ENCODE data around the gene SCAI. TPM values are rescaled to one million over a fixed set of nuclear protein-coding genes. Genes with fewer than 3 reads are reported as not detected.

Gene SCAI
- total RNA-seq, 1 experiment from 2014 or later, result 0.41 TPM

DNA sequence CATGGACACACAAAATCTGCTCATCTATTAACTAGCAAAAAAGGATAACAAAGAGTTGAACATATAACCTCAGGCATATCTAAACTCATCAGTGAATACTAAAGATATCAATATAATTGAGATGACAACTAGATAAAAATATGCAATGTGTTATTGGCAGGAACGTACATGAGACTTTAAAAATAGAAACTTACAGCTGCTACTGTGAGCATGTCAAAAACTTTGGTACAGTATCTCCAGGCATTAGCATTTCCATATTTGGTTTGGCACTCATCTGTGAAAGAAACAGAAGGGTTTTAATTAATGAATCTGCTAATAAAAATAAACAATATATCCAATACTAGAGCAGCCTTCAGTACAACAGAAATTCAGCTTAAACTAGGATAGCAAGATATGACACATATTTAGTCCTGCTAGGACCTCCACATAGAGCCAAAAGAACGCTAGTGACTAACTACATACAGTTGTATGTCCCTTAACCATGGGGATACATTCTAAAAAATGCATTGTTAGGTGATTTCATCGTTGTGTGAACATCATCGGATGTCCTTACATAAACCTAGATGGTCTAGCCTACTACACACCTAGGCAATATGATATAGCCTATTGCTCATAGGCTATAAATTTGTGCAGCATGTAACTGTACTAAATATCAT is 10.5 kb upstream of the SCAI start:
- DNase-seq (ENCODE audit: low read depth), result no peak
- in situ Hi-C loops (cut with HindIII; ENCODE audit: low pct_unique_long_range_greater_than_20kb, low sequenced_read_pairs), result no loop called here

DNA sequence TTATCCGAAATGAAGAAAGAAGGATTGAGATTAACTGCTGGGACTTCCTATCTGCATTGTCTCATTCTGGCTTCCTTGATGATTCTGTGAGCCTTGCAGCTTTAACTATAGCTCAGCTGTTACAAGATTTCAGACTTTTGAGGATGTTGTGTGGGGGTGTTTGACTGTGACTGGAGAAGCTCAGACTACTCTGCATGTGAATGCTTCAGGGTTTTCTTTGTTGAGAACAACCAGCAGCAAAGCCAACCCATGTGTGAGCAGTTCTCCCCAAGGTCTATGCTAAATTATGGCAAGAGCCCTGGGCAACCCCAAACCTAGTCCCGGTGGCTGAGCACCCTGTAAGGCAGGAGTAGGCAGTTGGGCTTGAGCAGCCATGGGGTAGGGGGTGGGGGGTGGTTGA is 8.4 kb upstream of the SCAI start:
- in situ Hi-C loops (cut with HindIII; ENCODE audit: low pct_unique_long_range_greater_than_20kb, low sequenced_read_pairs), result no loop called here
- no peak for DNase-seq (ENCODE audit: low read depth)

DNA sequence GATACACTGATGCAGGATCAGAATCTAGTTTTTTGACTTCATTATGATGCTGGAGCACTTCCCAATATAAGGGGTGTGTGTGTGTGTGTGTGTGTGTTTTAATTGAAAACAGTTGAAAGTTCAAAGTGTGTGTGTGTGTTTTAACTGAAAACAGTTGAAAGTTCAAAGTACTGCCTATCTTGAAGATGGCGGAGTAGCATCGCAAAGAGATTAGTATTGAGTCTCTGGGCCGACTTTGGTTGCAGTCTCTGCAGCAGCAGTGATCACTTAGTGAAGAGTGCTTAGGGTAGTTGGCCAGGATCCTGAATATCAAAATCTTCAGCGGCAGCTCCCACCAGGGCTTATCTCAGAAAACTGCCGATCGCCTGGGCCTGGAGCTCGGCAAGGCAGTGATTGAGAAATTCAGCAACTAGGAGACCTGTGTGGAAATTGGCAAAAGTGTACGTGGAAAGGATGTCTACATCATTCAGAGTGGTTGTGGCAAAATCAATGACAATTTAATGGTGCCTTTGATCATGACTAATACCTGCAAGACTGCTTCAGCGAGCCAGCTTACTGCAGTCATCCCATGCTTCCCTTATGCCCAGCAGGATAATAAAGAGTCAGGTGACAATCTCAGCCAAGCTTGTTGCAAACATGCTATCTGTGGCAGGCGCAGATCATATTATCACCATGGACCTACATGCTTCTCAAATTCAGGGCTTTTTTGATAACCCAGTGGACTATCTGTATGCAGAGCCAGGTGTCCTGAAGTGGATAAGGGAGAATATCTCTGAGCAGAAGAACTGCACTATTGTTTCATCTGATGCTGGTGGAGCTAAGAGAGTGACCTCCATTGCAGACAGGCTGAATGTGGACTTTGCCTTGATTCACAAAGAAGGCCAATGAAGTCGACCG is 7.3 kb upstream of the SCAI start:
- DNase-seq (ENCODE audit: low read depth), result no peak
- in situ Hi-C loops (cut with HindIII; ENCODE audit: low pct_unique_long_range_greater_than_20kb, low sequenced_read_pairs), result no loop called here

DNA sequence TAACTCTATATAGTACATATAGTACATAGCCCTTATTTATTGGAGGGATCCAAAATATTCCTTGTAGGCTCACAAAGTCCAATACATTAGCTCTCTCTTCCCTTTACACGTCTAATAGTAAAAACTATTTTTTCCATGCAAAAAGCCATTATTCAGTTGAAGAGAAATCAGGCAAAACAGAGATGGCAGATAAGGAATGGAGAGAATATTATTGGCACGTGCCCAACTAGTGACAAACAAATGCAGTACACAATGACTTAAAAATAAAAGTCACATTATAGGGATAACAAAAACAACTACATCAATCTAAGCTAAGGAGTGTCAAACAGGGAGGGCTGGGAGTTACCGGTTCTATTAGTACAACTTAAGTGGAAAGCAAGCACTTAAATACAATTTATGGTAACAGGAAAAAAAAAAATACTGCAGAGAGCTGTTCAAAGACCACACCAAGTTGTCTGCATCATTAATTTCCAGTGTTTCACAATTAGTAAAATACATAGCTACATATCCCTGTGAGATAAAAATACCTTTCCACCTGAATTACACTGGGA is 4.1 kb upstream of the SCAI start:
- in situ Hi-C loops (cut with HindIII; ENCODE audit: low pct_unique_long_range_greater_than_20kb, low sequenced_read_pairs), result no loop called here
- DNase-seq (ENCODE audit: low read depth), result no peak

DNA sequence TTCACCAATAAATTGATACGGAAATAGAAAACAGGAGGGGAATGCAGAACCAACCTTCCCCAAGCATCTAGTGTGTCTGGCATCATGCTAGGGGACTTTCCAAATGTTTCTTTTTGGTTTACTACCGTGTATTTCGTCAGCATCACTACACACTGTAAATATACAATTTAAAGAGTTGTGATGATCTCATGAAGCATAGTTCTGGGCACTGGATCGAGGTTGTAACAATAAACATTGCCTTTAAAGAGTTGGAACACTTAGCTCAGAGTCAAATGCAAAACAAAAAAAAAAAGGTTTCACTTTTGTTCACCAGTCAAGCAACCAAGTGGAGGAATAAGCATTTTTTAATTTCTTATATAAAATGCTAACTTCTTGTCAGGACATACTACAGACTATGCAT is 2.9 kb upstream of the SCAI start:
- in situ Hi-C loops (cut with HindIII; ENCODE audit: low pct_unique_long_range_greater_than_20kb, low sequenced_read_pairs), result no loop called here
- DNase-seq (ENCODE audit: low read depth), result peak; percentile 53

DNA sequence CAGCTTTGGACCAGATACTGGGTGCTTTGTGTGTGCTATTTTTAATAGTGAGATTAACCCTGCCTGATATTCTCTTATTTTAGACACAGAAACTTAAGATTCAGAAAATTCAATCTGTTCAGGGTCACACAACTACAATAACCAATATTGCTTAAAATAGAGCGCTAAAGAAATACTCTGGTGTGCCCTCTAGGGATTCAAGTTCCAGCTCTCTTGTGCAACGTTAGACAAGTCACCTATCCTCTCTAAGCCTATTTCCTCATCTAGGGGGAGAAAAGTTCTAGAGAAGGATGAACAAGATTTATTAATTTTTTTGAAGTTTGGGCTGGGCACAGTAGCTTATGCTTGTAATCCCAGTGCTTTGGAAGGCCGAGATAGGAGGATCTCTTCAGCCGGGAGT is 2.1 kb upstream of the SCAI start:
- no peak for DNase-seq (ENCODE audit: low read depth)
- in situ Hi-C loops (cut with HindIII; ENCODE audit: low pct_unique_long_range_greater_than_20kb, low sequenced_read_pairs), result no loop called here

DNA sequence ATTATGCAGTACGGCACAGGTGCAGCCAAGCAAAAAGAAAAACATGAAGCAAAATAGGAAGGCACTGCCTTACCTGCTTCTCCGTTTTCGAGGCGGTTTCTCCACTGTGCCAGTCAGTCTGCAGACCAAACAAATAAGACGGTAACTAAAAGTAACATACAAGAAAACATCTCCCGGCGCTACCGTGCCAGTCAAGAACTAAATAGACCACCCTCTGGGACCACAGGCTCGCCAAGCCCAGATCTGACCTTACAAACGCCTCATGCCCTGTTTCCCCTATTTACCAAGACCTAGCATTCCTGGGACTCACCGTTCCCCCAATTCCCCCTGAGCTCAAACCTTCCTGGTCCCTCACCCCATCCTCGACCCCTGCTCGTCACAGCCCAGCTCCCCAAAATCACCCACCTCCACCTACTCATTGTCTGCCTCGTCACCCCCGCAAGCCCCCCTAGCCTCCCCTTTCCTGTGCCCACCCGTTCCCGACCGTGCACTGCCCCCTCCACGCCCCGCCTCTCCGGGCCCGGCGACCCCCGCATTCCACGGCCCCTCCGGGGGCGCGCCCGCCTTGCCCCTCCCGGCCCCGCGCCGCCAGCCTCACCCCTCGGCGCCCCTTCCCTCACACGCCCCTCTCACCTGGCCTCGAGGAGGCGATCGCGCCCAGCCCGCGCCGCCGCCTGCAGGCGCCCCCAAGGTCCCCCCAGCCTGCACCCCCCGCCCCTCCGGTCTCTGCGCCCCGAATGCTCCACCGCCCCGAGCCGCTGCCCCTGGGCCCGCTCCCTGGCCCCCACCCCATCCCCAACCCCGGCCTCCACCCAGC is 560 bp downstream of the SCAI start:
- in situ Hi-C loops (cut with HindIII; ENCODE audit: low pct_unique_long_range_greater_than_20kb, low sequenced_read_pairs), result no loop called here

DNA sequence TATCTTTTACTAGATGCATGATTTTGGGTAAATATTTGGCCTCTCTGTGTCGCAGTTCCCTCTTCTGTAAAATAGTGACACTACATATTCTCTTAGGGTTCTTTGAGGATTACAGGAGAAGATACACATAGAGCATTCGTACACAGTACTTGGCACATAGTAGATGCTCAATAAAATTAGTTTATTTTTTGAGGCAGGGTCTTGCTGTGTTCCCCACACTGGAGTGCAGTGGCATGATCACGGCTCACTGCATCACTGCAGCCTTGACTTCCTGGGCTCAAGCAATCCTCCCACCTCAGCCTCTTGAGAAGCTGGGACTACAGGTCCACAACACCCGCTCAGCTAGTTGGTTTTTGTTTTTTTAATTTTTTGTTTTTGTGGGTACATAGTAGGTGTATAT is 1.6 kb downstream of the SCAI start:
- in situ Hi-C loops (cut with HindIII; ENCODE audit: low pct_unique_long_range_greater_than_20kb, low sequenced_read_pairs), result no loop called here
- no peak for DNase-seq (ENCODE audit: low read depth)

More for the DNA sequence above, 560 bp downstream of the SCAI start:
- peak; percentile 8 for DNase-seq (ENCODE audit: low read depth)

DNA sequence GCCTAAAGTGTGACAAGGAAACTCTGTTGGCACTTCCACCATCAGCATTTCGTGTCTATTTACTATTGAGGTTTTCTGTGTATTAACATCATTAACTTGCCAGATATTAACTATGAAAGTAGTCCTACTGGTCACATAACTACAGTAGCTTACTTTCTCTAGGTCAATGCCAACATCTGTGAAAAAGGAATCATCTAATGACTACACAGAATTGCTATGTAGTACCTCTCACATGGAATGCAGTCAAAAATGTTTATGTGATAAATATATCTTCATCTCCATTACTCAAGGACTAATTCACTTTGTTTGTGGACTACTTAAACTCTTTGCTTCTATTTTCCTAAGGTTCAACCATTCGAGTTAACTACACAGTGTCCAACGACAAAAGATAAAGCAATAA is 2.1 kb downstream of the SCAI start:
- in situ Hi-C loops (cut with HindIII; ENCODE audit: low pct_unique_long_range_greater_than_20kb, low sequenced_read_pairs), result no loop called here
- no peak for DNase-seq (ENCODE audit: low read depth)

DNA sequence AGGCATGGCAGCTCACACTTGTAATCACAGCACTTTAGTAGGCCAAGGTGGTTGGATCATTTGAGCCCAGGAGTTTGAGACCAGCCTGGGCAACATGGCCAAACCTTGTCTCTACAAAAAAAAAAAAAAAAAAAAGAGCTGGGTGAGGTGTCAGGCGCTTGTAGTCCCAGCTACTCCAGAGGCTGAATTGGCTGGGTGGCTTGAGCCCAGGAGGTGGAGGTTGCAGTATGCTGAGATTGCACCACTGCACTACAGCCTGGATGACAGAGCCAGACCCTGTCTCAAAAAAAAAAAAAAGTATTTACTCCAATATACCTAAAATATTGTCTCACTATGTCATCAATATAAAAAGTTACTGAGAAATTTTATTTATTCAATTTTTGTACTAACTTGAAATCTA is 2.8 kb downstream of the SCAI start:
- no peak for DNase-seq (ENCODE audit: low read depth)
- in situ Hi-C loops (cut with HindIII; ENCODE audit: low pct_unique_long_range_greater_than_20kb, low sequenced_read_pairs), result no loop called here

DNA sequence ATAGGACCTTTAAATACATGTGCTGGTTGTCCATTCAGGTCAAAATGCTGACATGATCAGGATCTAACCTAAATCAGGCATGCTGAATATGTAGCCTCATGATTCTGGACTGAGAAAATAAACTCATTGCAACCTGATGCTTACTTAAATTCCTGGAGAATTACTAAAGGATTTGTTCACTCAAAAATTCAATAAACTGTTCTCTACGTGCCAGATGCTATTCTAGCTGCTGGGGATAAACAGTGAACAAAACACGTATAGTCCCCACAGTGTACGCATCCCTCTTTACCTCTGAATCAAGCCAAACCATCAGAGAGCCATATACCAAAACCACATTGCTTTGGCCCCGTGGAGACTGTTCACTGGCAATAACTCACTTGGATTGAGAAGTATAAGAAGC is 6.1 kb downstream of the SCAI start:
- no peak for DNase-seq (ENCODE audit: low read depth)
- in situ Hi-C loops (cut with HindIII; ENCODE audit: low pct_unique_long_range_greater_than_20kb, low sequenced_read_pairs), result no loop called here

DNA sequence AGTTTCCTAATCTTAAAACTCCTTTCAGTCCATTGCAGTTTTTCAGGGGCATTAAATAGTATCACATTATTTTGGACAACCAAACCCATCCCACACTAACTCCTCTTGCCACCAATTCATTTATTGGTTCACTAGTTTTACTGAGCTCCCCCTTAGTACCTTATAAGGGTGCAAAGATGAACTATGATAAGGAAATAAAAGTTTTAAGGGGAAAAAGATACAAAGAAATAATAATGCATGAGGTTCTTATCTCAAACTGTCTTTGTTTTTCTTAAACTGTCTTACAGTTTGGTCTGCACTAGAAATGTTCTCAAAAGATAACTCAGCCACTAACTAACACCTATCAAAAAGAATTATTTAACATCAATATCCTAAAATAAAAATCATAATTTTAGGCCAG is 8.4 kb downstream of the SCAI start:
- in situ Hi-C loops (cut with HindIII; ENCODE audit: low pct_unique_long_range_greater_than_20kb, low sequenced_read_pairs), result no loop called here
- no peak for DNase-seq (ENCODE audit: low read depth)

DNA sequence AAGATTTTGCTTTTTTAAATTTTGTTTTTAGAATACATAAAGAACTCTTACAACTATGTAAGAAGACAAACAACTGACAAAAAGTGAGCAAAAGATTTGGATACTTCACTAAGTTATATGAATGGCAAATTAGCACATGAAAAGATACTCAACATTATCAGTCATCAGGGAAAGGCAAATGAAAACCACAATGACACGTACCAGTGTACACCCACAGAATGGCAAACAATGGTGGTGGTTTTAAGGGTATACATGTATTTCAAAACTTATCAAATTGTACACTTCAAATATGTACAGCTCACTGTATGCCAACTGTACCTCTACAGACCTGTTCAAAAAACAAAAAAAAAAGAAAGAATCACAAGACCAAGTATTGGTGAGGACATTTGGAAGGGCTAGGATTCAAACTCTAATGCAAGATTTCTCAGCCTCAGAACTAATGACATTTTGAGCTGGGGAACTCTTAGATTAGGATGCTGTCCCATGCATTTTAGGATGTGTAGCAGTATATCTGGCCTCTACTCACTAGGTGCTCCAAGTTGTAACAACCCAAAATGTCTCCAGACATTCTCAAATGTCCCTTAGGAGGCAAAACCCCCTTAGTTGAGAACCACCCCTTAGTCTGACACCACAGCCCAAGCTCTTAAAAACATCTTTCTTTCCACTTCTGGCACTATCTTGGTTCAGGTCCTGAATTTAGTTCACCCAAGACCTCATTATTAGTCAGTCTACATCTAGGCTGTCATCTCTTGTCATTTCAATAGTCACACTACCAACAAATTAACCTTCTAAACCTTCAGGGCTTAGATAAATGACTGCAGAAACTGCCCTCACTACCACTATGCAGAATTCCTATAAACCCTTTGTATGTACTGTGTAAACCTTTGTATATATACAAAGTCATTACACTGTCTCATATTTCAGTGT is 9.7 kb downstream of the SCAI start:
- in situ Hi-C loops (cut with HindIII; ENCODE audit: low pct_unique_long_range_greater_than_20kb, low sequenced_read_pairs), result no loop called here
- DNase-seq (ENCODE audit: low read depth), result no peak

DNA sequence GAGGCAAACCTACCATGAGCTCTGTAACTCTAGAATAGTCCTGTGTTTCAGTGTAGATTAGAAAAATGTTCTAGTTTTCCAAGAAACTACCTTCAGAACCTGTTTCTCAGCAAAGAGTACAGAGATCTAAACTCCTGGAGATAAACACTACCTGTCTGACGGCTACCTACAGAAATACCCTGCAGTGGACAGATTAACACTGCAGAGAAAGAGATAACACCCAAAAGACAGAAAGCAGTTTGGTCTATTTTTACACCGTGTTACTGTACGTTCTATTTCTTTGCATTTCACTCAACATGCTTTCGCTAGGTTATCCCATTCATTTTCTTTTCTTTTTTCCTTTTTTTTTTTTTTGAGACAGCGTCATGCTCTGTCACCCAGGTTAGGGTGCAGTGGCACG is 11.6 kb downstream of the SCAI start:
- DNase-seq (ENCODE audit: low read depth), result no peak
- in situ Hi-C loops (cut with HindIII; ENCODE audit: low pct_unique_long_range_greater_than_20kb, low sequenced_read_pairs), result no loop called here

DNA sequence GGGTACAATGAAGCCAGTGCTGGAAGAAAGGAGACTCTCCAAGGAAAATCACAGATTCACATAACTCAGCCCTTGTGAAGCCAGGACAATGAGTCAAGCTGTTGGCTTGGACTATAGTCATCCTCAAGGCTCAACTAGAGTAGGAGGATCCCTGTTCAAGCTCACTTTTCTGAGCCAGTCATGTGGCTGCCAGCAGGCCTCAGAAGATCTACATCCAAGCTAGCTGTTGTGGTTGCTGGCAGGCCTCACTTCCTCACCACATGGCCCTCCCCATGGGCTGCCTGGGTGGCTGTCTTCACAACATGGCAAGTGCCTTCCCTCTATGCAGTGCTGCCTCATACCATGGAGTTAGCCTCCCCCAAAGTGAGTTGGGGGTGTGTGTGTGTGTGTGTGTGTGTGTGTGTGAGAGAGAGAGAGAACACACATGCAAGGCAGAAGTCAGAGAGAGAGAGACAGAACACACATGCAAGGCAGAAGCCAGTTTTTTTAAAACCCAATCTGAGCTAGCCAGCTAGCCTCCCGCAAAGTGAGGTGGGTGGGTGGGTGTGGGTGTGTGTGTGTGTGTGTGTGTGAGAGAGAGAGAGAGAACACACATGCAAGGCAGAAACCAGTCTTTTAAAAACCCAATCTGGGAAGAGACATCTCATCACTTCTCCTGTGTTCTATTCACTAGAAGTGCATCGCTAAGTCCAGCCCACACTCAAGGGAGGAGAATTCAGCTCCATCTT is 17.1 kb downstream of the SCAI start:
- DNase-seq (ENCODE audit: low read depth), result peak; percentile 28
- in situ Hi-C loops (cut with HindIII; ENCODE audit: low pct_unique_long_range_greater_than_20kb, low sequenced_read_pairs), result no loop called here

DNA sequence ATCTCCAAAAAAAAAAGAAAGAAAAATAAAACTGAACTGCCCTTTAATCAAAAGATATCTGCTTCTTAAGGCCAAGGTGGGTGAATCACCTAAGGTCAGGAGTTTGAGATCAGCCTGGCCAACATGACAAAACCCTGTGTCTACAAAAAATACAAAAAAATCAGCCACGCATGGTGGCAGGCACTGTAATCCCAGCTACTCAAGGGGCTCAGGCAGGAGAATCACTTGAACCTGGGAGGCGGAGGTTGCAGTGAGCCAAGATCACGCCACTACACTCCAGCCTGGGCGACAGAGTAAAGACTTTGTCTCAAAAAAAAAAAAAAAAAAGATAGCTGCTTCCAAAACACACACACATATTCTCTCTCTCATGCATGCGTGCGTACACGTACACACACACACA is 17.8 kb downstream of the SCAI start:
- no peak for DNase-seq (ENCODE audit: low read depth)
- in situ Hi-C loops (cut with HindIII; ENCODE audit: low pct_unique_long_range_greater_than_20kb, low sequenced_read_pairs), result no loop called here

DNA sequence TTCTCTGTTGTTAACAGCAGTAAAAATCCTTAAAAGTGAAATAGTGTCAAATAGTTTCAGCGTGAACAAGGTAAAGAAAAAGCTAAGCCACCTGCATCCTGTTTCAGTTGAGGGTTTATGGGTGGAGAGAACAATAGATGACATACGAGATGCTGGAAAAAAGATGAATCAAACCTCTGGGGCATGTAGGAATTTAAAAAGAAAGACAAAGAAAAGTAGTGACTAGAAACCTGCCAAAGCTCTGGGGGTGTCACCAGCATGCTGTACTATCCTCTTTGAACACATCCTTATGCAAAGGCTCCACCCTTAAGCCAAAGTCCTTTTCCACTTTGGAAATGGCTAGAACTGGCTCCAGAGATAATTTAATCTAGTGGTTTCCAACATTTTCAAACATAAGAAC is 22.2 kb downstream of the SCAI start:
- in situ Hi-C loops (cut with HindIII; ENCODE audit: low pct_unique_long_range_greater_than_20kb, low sequenced_read_pairs), result no loop called here
- DNase-seq (ENCODE audit: low read depth), result no peak

All from Caki2 (cell line).